Measurements from ENCODE around the gene NAT9.

DNA sequence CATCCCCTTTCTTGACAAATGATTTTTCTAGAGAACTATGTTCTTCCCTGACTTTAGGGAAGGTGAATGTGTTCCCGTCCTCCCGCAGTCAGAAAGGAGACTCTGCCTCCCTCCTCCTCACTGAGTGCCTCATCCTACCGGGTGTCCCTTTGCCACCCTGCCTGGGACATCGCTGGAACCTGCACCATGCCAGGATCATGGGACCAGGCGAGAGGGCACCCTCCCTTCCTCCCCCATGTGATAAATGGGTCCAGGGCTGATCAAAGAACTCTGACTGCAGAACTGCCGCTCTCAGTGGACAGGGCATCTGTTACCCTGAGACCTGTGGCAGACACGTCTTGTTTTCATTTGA lies 7.4 kb downstream of the NAT9 start:
- TF ChIP-seq PAX5 (IDR thresholded peaks at IDR 0.05; ENCODE audit: insufficient read depth, low read length, severe bottlenecking), result no peak
- TF ChIP-seq POLR2A (IDR thresholded peaks at IDR 0.05; ENCODE audit: low read depth, low read length), result no peak; the same call in 1 of the 2 replicates

All from GM12891 (cell line).